RPMI7951 (cell line): ENCODE results near the gene PNLIP. TPM values are rescaled to one million over a fixed set of nuclear protein-coding genes. Genes with fewer than 3 reads are reported as not detected.

Source experiments
- DNase-seq: peaks from one replicate; pipeline ENCODE4 v3.0.0-alpha.2; 2012; ENCODE audit warnings: low read depth
- total RNA-seq: library from RNA; depleted of rRNA; stranded (reverse); fragments of >200 nt; shearing (Covaris generic); gene quantifications from 2 replicates; pipeline ENCODE4 v1.2.3, GENCODE V29; 2014; rRNA removed

The PNLIP gene
- total RNA-seq, 1 experiment from 2014 or later = not detected

DNA sequence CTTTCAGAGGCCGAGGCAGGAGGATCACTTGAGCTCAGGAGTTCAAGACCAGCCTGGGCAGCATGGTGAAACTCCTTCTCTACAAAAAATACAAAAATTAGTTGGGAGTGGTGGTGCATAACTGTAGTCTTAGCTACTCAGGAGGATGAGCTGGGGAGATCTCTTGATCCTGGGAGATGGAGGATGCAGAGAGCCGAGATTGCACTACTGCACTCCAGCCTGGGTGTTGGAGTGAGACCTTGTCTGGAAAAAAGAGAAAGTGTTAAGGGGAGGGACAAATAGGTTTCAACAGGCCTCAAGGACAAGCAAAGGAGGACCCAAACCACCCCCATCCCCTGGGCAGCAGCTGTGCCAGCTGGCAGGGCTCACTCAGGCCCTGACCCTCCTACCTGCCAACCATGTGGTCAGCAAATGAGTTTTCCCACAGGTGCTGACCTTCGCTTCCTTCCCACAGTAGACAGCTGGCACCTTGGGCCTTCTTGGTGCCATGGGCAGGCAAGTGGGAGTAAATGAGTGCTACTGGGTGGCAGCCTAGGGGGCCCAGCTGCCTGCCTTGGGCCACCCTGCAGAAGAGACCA lies 69.6 kb downstream of the PNLIP start:
- no peak for DNase-seq

Other genes with a start within 250 kb of the PNLIP start
- gene CCDC172, start 221.5 kb upstream of the PNLIP start, total RNA-seq = not detected in 2 replicates
- not detected in 2 replicates for gene PNLIPRP3, start 118.1 kb upstream of the PNLIP start, total RNA-seq
- not detected in 2 replicates for gene PNLIPRP1, start 45.0 kb downstream of the PNLIP start, total RNA-seq
- not detected in 2 replicates for gene PNLIPRP2, start 75.0 kb downstream of the PNLIP start, total RNA-seq
- 3.0 and 3.1 TPM in 2 replicates for gene HSPA12A, start 196.6 kb downstream of the PNLIP start, total RNA-seq